GM18511 (cell line): ENCODE data around the gene MAVS.
"Not testable (repeated sequence)": the region's sequence is repeated elsewhere in the genome, so short reads cannot be mapped to it uniquely, and the experiment has no call there.

Source experiments
- ATAC-seq: cut with Tn5 transposase; IDR thresholded peaks from one replicate; pipeline ENCODE4 v1.9.1; 2021; ENCODE audit warnings: mild to moderate bottlenecking, moderate library complexity; ENCODE audit not compliant: unreplicated experiment

MAVS gene

GRCh38 chr20:3885715-3886114, 39.1 kb downstream of the MAVS start:
- no peak for ATAC-seq

GRCh38 chr20:3887876-3888620, 41.4 kb downstream of the MAVS start:
- no peak for ATAC-seq

- peak; percentile 95 for ATAC-seq
Observed at GRCh38 chr20:3888622-3889488, 42.2 kb downstream of the MAVS start, which contains the start of gene PANK2. Gene PANK2, plus strand, starts transcription at chr20:3889387.

GRCh38 chr20:3889489-3890397, 43.1 kb downstream of the MAVS start:
- peak; percentile 26 for ATAC-seq

- ATAC-seq: no peak
Observed at GRCh38 chr20:3890398-3890751, 43.7 kb downstream of the MAVS start.

GRCh38 chr20:3890999-3891929, 44.6 kb downstream of the MAVS start:
- ATAC-seq: no peak

GRCh38 chr20:3894796-3895195, 48.2 kb downstream of the MAVS start:
- ATAC-seq: no peak

- no peak for ATAC-seq
Observed at GRCh38 chr20:3896302-3896701, 49.7 kb downstream of the MAVS start.

- ATAC-seq: no peak
Observed at GRCh38 chr20:3896853-3897583, 50.4 kb downstream of the MAVS start.

GRCh38 chr20:3898181-3898580, 51.5 kb downstream of the MAVS start:
- not testable (repeated sequence) for ATAC-seq

GRCh38 chr20:3898639-3899038, 52.0 kb downstream of the MAVS start:
- ATAC-seq: no peak

GRCh38 chr20:3900187-3900604, 53.6 kb downstream of the MAVS start:
- no peak for ATAC-seq

- ATAC-seq: no peak
Observed at GRCh38 chr20:3901028-3901705, 54.5 kb downstream of the MAVS start.

GRCh38 chr20:3901706-3902440, 55.2 kb downstream of the MAVS start:
- no peak for ATAC-seq

- ATAC-seq: no peak
Observed at GRCh38 chr20:3902446-3902845, 55.8 kb downstream of the MAVS start.

GRCh38 chr20:3904224-3904623, 57.6 kb downstream of the MAVS start:
- no peak for ATAC-seq

GRCh38 chr20:3904857-3905256, 58.2 kb downstream of the MAVS start:
- no peak for ATAC-seq
